GM18505 (cell line): ENCODE results near the gene SART3.

ENCODE experiments used
- ATAC-seq: cut with Tn5 transposase; IDR thresholded peaks from one replicate; pipeline ENCODE4 v1.9.1; 2021; ENCODE audit not compliant: unreplicated experiment
- POLR2A ChIP-seq: IDR thresholded peaks from 4 replicates; pipeline ENCODE4 v1.6.1; 2011; ENCODE audit warnings: borderline replicate concordance; ENCODE audit not compliant: insufficient read depth, insufficient read length; ENCODE audit errors: extremely low read depth

Gene SART3

DNA sequence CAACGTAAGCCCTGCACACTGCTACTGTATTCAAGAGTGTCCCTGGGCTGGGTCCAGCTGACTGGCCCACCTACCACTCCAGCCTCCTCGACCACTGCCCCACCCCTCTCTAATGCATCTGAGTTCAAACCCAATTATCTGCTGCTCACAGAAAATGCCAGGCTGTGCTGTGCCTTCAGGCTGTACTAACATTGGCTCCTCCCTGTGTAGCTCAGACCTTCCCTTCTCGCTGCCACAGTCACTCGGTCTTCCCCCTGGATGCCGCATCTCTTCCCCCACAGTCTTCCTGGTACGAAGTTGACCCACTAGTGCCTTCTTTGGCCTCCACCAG lies 33.8 kb downstream of the SART3 start:
- no peak for TF ChIP-seq POLR2A
- ATAC-seq, result no peak

DNA sequence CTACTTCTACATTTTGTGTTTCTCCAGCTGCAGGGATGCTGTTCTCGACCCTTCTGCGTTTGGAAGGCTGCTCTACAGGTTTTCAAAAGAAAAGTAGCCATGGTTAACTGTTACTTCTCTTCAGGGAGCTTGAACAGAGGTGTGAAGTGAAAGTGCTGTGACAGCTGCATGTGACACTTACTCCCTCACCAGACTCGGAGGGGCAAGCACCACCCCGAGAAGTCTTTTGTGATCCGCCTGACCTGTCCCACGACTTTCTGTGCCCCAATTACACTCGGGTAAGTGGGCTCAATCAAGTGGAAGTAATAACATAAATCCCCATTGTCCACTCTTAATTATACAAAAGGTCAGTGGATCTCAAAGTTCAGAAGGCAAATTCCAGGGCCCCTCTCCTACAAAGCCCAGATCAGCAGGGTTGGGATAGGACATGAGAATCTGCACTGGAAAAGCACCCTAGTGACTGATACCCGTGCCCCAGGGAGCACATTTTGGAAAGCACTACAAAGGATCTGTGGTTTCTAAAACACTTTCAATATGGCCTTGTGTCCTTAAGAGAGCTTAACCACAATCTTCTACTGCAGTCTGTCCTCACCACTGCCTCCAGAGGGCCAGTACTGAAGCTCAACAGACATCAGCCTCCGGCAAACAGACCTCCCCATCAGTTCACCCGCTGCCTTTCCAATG lies 34.3 kb downstream of the SART3 start:
- no peak for ATAC-seq
- no peak for TF ChIP-seq POLR2A

DNA sequence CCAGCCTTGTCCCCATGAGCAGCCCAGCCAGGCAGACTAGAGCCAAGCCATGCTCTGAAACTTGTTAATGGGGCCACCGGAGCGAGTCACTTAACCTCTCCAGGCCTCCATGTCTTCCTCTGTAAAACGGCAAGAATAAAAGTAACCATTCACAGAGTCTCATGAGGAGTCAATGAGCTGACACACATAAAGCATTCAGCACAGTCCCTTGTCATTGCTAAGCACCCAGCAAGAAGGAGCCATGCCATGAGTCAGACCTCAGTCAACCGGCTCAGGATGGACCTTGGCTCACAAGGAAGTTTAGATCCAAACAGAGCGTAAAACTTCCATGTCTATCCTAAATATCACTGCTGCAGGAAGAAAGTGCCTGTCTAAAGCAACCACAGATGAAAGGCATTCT lies 35.3 kb downstream of the SART3 start:
- no peak for ATAC-seq
- no peak for TF ChIP-seq POLR2A

DNA sequence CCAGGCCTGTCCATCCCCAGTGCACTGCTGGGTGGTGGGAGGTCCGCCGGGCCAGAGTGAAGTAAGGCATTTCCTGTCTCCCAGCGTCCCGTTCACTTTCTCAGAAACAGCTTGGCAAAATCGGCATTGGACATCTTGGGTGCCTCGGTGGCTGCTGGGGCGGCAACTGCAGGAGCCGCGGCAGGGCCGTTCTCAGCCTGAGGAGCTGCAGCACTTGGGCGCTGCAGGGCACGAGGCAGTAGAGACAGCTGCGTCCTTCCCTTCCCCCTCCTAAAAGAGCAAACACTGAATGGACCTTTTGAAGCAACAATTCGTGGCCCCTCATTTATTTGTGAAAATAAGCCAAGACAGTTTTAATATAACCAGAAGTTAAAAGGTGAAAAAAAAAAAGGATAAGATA lies 37.6 kb downstream of the SART3 start:
- no peak for ATAC-seq

DNA sequence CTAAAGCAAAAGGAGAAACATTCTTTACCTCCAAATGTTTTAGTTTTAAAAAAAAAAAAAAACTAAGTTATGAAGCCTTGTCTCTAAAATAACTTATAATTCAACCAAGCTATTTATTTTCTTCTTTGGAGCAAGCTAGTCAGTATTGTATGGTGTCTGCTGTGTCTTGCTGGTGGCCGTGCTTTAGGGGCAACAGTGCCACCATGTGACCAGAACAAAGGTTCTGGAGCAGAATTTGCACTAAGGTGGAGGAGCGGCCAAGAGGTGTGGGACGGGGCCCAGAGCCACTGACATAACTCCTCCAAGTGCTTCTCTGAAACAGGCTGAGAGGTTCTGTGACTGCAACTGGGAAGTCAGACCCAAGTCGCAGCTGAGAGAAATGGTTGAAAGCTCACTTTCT lies 41.4 kb downstream of the SART3 start:
- TF ChIP-seq POLR2A, result no peak
- no peak for ATAC-seq

More for the DNA sequence above, 37.6 kb downstream of the SART3 start:
- no peak for TF ChIP-seq POLR2A

DNA sequence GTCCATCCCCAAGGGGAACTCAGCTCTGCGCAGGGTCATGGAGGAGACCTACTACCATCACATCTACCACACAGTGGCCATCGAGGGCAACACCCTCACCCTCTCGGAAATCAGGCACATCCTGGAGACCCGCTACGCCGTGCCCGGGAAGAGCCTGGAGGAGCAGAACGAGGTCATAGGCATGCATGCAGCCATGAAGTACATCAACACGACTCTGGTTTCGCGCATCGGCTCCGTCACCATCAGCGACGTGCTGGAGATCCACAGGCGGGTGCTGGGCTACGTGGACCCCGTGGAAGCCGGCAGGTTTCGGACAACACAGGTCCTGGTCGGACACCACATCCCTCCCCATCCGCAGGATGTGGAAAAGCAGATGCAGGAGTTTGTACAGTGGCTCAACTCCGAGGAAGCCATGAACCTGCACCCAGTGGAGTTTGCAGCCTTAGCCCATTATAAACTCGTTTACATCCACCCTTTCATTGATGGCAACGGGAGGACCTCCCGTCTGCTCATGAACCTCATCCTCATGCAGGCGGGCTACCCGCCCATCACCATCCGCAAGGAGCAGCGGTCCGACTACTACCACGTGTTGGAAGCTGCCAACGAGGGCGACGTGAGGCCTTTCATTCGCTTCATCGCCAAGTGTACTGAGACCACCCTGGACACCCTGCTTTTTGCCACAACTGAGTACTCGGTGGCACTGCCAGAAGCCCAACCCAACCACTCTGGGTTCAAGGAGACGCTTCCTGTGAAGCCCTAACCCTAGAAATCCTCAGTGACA lies 42.1 kb downstream of the SART3 start:
- TF ChIP-seq POLR2A, result no peak
- no peak for ATAC-seq

DNA sequence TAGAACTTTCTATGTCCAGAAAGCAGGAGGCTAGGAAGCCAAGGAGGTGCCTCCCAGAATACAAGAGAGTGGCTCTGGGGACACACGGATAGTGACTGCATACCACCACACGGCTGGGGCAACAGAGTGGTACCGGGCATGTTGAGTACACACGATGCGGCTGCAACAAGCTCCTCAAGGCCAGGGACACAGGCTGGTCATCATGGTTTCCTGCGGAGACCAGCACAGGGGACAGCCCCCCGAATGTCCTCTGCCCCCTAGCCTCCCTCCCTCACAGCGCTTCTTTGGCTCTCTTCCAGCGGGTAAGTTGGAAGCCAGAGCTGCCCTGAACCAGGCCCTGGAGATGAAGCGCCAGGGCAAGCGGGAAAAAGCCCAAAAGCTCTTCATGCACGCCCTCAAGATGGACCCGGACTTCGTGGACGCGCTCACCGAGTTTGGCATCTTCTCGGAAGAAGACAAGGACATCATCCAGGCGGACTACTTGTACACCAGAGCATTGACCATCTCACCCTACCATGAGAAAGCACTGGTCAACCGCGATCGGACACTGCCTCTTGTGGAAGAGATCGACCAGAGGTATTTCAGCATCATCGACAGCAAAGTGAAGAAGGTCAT lies 42.8 kb downstream of the SART3 start:
- peak; percentile 34 for TF ChIP-seq POLR2A
- ATAC-seq, result no peak

DNA sequence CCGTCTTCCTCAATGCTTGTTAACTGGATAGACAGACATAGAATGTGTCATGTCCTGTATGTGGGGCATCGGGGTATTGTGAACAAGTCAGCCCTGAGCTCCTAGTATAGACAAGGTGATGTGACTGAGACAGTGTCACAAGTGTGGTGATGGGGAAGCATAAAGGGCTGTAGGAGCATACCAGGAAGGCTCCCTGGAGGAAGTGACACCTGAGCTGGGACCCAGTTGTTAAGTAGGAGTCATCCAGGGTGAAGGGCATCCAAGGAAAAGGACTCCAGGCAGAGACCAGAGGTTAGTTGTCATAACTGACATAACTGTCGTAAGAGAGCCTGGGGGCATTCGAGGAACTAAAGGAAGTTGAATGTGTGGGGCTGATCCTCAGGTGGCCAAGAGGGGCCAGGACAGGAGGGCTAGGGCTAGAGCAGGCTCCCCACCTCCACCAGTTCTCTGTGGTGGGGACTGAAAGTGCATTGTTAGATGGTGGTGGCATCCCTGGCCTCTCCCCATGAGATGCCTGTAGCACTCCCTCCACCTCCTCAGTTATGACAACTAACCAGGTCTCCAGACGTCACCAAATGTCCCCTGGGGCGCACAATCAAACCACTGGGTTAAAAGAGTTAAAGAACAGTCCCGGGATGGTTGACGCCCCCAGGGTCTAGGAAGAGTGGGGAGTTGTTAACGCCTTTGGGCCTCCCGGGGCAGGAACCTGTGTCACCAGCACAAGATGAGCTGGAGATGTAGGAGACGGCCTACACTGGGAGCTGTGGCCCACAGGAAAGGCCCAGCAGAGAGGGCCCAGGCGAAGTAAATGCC lies 43.5 kb downstream of the SART3 start:
- ATAC-seq, result no peak
- no peak for TF ChIP-seq POLR2A

DNA sequence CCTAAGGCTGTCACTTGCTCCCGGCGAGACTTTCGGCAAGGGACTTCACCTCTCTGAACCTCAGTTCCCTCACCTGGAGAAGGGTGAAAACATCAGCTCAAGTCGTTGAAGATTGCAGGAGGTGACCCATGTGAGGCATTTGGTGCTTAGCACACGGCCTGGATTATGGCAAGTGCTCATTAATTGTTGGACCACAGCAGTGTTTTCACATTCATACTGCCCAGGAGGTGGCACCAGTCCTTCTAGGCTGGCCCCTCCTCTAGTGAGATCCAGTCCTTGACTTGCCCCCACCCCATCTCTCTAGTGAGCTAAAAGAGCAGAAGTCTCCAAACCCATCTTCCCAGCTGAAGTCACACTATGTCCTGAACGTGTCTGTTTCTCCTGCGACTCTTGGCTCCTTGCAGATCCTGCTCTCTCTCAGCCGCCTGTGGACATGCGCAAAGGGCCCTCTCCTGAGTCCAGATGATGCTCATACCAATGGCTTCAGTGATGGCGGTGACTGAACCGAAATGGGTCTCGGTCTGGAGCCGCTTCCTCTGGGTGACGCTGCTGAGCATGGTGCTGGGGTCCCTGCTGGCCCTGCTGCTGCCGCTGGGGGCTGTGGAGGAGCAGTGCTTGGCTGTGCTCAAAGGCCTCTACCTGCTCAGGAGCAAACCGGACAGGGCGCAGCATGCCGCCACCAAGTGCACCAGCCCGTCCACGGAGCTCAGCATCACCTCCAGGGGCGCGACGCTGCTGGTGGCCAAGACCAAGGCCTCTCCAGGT lies 44.3 kb downstream of the SART3 start:
- no peak for ATAC-seq
- TF ChIP-seq POLR2A, result no peak

DNA sequence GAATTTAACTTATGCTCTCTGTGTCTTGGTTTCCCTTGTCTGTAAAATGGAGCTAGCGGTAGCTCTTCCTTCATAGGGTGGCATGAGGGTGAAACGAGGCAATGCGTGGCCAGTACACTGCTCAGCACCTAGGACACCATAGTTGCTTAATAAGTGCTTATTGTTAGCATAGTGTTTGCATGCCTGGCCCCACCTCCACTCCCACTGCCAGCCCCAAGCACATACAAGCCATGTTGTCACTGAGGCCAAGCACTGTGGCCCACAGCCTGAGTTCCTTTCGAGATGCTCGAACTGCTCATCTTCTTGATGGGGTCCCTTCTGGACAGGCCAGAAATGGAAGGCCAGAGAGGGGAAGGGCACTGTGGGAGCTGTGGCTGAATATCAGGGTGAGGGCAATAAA lies 45.1 kb downstream of the SART3 start:
- peak; percentile 2 for TF ChIP-seq POLR2A
- ATAC-seq, result no peak

DNA sequence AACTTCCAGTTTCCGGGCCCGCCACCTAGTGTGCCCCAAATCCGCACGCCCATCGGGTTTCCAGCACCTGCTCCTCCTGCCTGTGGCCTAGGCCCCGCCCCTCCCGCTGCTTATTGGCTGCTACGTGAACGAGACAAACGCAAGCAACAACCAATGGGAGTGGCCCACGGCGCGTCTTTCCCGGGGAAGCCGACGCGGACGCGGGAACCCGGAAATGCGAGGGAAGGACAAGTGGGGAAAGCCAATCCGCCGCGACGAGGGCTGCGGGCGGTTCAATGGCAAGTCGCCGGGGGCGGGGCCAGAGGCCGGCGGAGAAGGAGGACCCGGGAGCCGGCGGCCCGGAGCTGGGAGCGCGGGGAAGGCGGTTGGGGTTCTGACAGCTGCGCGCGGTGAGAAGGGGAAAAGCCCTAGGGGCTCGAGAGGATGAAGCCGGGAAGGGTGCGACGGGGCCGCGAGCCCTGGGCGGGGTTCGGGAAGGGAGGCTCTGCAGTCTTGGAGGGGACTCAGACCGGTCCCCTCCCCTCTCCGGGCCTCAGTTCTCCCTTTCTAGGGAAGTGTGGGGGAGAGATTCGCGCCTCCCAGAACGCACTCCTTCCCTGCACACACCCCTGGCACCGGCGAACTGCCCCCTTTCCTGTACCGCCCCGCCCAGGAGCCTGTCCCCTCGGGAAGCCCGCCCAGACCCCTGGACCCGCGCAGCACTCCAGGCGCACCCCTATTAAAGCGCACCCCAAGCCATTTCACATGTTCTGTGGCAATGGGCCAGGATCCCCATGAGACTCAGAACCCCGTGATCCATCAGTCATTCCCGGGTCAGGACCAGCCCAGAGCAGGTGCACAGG lies 45.8 kb downstream of the SART3 start, which contains the start of gene FICD:
Gene FICD, plus strand, starts transcription at position 305 of the 842 bp plus-strand sequence. CDS start 1,696 bp downstream, outside the sequence.
- TF ChIP-seq POLR2A, result peak; percentile 76
- ATAC-seq, result peak; percentile 74
